ENCODE data around the gene MTHFSD. TPM values are rescaled to one million over a fixed set of nuclear protein-coding genes. Genes with fewer than 3 reads are reported as not detected.

Gene MTHFSD
- total and polyA plus RNA-seq, 2 of the 8 experiments (the other 6 are each of a cell fraction or from before 2014, with no cell fraction given): 7.1 to 9.8 TPM

DNA sequence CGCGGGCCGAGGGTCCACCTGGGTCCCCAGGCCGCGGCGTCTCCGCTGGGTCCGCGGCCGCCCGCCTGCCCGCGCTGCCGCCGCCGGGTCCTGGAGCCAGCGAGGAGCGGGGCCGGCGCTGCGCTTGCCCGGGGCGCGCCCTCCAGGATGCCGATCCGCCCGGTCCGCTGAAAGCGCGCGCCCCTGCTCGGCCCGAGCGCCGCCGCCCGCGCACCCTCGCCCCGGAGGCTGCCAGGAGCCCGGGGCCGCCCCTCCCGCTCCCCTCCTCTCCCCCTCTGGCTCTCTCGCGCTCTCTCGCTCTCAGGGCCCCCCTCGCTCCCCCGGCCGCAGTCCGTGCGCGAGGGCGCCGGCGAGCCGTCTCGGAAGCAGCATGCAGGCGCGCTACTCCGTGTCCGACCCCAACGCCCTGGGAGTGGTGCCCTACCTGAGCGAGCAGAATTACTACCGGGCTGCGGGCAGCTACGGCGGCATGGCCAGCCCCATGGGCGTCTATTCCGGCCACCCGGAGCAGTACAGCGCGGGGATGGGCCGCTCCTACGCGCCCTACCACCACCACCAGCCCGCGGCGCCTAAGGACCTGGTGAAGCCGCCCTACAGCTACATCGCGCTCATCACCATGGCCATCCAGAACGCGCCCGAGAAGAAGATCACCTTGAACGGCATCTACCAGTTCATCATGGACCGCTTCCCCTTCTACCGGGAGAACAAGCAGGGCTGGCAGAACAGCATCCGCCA lies 12.1 kb upstream of the MTHFSD start (continued):
- TF ChIP-seq KDM4A (IDR thresholded peaks at IDR 0.05; ENCODE audit: low read depth, low read length, severe bottlenecking): peak; percentile 32
- no peak for TF ChIP-seq CHD2 (IDR thresholded peaks at IDR 0.05; ENCODE audit: low read length)
- TF ChIP-seq, protein P1, sequence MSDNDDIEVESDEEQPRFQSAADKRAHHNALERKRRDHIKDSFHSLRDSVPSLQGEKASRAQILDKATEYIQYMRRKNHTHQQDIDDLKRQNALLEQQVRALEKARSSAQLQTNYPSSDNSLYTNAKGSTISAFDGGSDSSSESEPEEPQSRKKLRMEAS (IDR thresholded peaks at IDR 0.05): 0 out of 2 replicates have a peak, but pooled peaks have one; percentile 31
- TF ChIP-seq, protein P2, sequence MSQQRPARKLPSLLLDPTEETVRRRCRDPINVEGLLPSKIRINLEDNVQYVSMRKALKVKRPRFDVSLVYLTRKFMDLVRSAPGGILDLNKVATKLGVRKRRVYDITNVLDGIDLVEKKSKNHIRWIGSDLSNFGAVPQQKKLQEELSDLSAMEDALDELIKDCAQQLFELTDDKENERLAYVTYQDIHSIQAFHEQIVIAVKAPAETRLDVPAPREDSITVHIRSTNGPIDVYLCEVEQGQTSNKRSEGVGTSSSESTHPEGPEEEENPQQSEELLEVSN (IDR thresholded peaks at IDR 0.05): 0 out of 2 replicates have a peak, but pooled peaks have one; percentile 15

All from H1 (cell line).